LHCN-M2 (cell line): ENCODE results near the gene PLD5. TPM values are rescaled to one million over a fixed set of nuclear protein-coding genes. Genes with fewer than 3 reads are reported as not detected.
"Not testable (repeated sequence)": the region's sequence is repeated elsewhere in the genome, so short reads cannot be mapped to it uniquely, and the experiment has no call there.

Source experiments
- DNase-seq: peaks from one replicate; pipeline ENCODE4 v3.0.0-alpha.2; 2012; ENCODE audit warnings: low read depth
- total RNA-seq: library from RNA; depleted of rRNA; stranded (reverse); fragments of >200 nt; gene quantifications from 2 replicates; pipeline ENCODE4 v1.2.3, GENCODE V29; 2014

Gene PLD5
- total RNA-seq, 1 experiment from 2014 or later, result 0.11 TPM

DNA sequence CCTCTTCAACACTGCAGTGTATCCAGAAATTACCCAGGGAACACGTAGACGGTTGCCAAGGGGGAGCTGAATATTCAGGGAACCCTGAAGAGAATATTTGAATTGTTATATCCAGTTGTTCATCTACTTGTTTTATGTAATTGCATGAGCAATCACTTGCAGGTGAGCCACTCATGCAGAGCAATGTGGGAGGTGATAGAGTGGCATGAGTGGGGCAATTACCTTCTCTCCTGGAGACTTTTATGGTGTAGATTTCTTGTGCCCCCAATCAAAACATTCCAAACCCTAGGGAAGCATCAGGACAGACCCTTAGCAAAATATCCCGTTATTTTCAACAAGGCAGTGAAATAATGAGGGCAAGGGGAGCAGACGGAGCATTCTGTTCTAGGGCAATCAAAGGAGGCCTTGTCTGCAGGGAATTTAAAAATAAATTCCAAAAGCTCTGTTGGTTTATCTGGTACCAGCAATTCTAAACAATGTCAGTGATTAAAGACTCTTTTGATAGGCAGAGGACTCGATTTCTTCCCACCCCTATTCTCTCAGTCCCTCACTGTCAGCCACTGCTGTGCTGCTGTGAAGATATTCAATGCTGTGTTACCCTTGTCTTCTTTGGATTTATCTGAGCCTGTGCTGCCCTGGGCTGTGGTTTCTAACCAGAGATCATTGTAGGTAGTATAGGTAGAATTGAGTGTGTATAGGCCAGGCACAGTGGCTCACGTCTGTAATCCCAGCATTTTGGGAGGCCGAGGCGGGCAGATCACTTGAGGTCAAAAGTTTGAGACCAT is 345.4 kb downstream of the PLD5 start:
- DNase-seq, result no peak

DNA sequence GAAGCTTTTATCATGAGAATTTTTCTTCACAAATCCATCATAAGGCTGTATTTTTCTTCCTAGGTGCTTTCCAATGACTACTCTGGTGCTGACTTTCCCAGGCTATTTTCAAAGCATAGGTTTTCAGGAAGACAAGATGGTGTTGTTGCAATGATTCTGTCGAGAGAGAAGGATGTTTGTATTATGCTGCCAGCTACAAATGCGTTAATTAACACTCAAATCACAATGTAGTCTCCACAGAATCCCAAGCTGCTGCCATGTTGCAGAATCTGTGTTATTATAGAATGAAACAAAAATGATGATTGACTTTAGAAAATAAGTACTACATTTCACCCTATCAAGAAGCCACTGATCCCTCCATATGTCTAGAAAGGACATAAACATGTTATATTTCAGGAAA is 346.1 kb downstream of the PLD5 start:
- DNase-seq, result no peak

DNA sequence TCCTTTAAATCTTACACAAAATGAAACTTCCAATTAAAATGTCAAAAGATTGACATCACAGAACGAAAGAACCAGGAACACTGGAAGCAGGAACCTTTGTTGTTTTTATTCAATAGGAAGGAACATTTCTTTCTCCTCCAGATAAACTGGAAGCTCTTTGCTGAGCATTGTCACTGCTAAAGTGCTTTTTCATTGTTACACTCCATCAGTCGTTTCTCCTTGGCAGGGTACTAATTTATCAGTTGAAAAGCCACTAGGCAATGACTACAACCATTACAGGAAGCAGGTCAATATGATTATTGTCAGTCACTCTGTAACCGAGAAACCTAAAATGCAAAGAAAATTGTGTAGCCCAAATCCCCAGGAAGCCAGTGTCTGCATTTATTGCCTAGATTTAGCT is 362.4 kb downstream of the PLD5 start:
- no peak for DNase-seq

DNA sequence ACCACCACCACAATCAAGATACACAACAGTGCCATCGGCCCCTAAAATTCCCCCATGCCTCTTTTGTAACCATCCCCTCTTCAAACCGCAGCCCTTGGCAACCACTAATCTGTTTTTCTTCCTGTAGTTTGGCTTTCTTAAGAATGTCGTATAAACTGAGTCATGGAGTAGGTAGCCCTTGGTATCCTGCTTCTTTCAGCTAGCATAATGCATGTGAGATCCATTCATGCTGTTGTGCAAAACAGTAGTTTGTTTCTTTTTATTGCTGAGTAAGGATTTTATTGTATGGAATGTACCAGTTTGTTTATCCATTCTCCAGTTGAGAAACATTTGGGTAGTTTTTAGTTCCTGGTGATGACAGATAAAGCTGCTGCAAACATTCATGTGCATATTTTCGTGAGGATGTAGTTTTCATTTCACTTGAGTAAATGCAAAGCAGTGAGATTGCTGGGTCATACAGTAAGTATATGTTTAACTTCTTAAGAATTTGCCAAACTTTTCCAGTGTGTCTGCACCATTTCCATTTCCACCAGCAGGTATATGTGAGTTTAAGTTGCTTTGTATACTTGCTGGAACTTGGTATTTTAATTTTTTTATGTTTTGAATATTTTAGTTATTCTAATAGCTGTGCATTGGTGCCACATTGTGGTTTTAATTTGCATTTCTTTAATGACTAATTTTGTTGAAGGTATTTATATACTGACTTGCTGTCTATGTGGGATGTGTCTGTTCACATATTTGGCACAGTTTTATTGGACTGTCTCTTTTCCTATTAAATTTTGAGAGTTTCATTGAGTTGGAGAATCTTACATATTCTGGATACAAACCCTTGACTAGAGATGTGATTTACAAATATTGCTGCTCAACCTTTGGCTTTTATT is 377.2 kb downstream of the PLD5 start:
- peak; percentile 56 for DNase-seq

DNA sequence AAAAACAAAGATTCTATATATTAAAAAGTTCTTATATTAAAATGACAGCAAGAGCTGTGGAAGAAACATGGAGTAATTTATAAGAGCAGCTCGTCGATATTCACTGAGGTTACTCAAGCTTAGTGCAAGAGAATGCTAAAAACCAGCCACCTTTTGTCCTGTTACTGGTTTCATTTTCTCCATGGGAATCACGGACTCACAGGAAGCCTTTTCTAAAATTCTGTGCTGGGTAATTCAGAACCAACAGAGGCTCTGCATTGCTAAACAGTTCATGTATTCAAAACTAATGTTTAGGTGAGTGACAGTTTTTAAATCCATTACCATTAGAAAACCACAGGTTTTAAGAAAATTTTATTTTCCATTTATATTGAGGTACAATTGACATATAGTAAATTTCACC is 377.8 kb downstream of the PLD5 start:
- DNase-seq, result peak; percentile 13

DNA sequence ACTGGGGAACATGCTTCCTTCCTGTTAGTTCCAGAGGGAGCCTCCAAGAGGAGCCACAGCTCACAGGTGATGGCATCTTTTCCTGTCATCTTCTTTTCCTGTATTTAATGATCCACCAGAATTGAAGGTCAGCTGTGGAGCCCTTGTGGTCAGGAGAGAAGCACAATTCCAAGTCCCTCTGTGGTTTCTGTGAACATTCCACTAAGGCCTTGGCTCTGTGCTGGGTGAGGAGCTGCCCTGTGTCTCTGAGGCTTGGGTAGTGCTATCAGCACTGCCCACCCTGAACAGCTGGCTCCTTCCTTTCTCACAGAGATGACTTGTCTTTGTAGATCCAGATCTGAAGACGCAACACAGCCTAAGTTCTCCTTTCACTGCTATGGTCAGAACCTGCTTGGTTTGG is 383.7 kb downstream of the PLD5 start:
- DNase-seq, result peak; percentile 37

DNA sequence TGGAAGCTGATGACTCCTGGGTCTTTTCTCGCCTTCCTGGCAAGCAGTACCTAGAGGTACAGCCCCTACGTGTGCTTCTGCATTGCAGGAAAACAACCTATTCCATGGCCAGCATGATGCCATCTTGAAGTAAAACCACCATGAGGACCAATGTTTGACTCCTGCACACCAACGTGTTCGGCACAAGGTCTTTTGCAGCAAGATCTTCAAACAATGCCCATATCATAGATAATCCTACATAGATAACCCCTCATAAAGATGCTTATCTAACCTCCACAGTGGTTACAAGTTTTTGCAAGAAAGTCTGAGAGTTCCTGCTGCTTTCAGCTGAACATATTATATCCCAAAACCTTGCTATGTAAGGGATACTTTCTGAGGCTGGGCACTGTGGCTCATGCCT is 384.5 kb downstream of the PLD5 start:
- no peak for DNase-seq

DNA sequence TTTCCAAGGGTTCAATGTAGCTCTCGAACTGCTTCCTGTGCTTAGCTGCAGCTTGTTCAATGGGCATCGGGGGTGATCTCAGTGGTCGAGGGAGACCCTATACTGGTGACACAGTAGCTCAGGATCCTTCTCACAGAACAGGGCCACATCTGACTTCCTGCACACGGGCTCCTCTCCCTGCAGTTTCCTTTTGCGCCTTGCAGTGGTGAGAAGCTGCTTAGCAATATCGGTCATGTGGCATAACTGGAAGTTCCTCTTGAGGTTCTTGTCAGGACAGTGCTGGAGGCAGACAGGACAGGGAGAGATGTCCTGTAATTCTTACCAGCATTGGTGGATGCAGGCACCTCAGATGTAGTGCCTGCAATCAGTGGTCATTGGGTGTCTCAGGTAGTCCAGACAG is 385.1 kb downstream of the PLD5 start:
- DNase-seq, result no peak

DNA sequence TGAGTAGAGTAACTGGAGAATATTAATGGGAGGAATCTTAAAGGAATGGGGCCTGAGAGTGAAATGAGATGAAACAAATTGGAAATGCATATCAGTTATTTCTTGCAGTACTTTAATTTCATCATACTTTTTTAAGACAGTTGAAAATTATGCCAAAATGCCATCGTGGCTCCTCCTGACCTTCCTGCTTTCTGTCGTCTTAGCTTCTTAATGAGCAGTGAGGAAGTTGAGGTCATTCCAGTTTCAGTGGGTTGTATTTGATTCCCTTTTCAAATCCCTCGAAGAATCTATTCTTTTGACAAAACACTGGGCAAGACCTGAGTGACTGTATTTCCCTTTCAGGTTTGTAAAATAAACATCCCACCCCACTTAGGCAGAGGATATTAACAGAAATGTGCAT is 390.7 kb downstream of the PLD5 start:
- DNase-seq, result no peak

DNA sequence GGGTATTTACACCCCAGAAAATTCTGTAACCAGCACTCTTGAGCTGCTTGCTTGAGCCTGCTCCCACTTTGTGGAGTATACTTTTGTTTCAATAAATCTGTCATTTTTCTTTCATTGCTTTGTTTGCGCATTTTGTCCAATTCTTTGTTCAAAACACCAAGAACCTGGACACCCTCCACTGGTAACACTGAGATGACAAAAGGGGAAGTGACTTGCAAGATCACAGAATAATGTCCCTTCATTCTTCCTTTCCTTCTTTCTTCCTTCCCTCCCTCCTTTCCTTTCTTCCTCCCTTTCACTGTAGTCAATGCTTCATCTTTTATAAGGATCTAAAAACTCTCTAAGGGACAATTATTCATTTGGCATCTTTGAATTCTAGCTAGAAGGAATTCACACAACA is 391.1 kb downstream of the PLD5 start:
- no peak for DNase-seq

DNA sequence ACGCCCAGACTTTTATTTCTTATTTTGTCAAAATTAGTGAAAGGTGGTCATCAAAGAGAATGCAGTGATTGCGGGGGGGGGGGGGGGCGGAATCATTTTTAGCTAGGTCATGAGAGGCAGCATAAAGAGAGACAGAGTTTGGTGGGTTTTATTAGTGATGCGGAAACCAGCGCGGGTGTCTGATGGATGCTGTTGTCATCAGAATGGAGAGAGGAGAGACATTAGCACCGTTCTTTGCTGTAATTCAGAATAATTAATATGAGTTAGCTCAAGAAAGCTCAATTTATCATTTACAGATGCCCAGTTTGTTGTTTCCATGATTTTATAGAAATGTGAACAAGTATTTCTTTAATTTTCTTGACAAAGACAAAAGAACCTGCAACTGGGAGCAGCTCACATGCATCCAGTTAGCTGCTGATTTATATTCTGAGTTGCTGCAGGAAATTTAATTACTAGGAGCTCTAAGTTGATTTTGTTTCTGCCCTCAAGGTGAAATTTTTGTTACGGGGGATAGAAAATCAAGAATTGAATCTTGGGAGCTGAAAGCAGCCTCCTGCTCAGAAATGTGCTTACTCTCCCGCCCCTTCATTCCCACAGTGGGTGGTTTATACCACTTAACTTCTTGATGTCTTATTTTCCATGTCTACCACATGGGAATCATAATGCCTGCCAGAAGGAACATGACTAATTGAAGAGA is 392.2 kb downstream of the PLD5 start:
- no peak for DNase-seq

DNA sequence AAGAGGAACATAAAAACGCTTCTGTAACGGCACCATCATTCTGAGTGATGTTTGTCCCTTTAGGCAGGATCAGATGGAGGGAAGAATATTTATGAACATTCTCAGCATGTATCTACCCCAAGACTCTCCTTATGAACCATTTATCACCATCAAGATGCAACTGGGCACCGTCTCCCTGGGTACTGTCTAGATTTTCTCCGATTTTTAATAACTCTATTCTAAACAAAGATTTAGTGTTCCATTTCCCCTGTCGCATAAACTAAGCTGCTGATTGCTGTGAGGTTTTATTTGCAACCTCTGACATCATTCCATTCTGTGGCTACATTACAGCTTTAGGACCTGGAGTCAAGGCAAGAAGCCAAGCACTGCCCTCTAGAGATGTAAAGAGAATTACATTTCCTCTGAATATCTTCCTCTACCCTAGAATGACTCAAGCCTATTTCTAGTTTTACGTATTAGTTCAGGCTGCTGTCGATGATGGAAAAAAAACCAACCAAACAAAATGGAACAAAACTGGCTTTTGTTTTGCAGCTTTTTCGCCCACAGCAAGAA is 395.5 kb downstream of the PLD5 start:
- peak; percentile 23 for DNase-seq

DNA sequence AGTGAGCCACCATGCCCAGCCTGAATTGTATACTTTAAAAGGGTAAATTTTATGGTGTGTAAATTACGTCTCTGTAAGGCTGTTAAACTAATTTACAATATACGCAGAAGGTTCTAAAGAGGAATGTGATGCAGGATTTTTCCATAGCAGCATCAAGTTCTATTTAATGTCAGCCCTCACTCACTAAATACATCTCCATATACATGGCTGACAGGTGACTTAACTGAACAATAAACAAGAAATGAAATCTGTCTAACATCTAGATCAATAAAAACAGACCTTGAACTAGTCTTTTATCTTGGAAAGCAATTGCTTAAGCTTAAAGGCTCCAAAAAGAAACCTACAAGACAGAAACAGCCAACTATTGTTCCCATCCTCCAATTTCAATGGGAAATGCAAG is 404.1 kb downstream of the PLD5 start:
- no peak for DNase-seq

DNA sequence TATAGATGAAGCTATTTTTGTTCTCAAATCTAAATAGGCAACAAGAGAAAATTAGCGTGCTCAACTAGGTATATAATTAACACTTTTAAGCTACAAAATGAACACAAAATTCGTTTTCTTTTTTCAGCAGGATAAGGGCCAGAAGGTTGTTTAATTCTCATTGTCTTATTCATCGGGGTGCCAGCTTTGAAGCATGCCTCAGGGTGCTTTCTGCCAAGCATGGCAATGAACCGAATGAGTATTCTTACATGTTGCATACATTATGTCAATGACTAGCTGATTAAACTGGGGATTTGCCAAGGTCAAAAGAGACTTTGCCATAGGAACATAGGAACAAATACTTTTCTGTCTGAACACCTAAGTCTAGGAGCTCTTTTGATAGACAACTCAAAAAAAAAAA is 423.6 kb downstream of the PLD5 start:
- no peak for DNase-seq

DNA sequence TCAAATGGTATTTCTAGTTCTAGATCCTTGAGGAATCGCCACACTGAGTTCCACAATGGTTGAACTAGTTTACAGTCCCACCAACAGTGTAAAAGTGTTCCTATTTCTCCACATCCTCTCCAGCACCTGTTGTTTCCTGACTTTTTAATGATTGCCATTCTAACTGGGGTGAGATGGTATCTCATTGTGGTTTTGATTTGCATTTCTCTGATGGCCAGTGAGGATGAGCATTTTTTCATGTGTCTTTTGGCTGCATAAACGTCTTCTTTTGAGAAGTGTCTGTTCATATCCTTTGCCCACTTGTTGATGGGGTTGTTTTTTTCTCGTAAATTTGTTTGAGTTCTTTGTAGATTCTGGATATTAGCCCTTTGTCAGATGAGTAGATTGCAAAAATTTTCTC is 427.2 kb downstream of the PLD5 start:
- DNase-seq, result not testable (repeated sequence)

DNA sequence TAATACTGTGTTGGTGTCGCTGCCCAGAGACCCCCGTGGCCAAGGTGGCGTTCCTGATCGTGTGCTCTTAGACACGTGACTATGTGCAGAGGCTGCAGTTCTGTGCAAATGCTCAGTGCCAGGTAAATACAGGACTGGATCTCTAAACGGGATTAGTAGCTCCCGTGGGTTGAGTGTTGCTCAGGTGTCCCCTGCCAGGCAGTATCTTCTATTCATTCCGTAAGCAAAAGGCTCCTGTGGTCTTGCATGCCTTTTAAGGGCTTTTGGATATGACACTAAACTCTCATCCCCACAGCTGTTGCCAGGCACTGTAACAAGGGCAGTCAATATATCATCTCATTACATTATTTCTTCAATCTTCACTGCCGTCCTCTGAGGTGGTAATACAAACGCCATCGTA is 431.4 kb downstream of the PLD5 start:
- no peak for DNase-seq

DNA sequence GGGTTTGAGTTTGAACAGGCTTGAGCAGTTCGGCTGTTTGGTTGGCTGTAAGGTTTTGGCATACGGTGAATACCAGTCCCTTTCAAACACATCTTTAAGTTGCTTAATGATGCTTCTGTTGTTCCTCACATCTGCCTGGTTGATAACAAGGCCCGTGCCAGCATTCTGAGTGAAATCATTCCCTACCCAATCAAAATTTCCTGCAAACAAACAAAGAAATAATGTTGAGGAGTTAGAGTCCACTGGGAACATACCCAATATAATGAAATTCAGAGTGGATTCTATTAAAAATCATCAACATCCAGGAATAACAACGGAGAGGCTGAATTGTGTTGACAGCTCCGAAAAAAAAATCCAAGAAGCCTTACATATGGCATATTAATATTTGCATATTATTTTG is 434.6 kb downstream of the PLD5 start:
- DNase-seq, result no peak

DNA sequence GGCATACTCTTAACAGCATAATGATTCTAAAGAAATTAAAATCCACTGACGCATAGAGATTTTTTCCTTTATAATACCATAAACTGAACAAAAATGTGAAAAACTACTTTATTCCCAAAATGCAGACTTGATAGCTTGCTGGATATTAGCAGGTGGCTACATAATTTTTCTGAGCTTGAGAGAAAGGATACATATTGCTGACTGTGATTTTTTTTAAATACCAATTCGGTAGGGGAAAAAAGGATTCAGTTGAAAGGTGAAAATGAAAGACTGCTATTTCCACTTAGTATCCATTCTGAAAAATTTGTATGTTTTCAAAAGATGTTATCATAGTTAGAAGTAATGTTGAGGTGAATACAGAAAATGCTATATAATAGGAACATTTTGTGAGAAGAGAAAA is 435.6 kb downstream of the PLD5 start:
- DNase-seq, result no peak

DNA sequence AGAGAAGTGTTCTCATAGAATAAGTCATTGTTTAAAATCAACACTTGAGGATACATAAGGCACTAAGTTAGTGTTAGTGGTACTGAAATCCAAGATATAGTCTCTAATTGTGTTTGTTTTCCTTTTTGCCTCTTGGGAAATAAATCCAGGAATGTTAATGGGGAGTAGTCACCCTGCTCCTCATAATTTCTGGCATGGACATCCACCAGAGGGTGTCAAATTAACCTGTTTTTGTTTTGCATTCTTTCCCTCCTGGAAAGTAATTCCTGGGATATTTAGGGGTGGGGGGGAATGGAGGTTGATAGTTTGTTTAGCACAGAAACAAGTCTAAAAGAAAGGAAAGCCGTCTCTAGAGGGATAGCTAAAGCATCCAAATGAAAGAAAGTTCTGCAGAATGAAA is 437.8 kb downstream of the PLD5 start:
- DNase-seq, result peak; percentile 1

DNA sequence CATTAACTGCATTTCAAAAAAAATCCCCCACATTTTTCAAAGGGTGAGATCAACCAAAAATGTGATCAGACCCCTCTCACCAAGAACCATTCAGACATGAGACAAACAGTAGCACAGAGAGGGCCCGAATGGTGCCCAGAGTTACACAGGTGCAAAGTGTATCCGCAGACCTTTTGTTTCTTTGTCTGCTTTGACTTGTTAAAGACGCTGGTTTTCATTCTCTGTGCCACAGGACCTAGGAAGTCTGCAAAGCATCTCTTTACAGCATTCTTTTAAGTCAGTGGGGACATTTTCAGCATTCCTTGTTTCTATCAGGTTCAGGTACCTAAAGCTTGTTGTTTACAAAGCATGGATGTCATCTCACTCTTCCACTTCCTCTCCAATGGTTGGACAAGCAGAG is 438.4 kb downstream of the PLD5 start:
- DNase-seq, result no peak

DNA sequence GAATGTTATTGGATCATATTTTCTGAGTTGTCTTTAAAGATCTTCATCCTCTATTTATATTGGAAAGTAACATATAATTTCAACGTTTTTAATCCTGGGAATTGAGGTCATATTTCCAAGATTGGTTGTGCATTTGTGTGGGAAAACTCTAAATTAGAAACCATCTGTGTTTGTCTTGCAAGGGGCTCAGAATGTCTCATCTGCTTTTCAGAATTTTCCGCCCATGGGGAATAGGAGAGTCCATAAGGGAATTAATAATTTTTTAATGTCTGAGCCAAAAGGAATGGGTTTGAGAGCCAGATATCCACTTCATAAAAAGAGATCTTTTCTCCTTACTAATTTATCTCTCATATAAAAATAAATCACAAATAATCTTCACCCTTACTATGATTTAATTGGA is 440.8 kb downstream of the PLD5 start:
- DNase-seq, result no peak

DNA sequence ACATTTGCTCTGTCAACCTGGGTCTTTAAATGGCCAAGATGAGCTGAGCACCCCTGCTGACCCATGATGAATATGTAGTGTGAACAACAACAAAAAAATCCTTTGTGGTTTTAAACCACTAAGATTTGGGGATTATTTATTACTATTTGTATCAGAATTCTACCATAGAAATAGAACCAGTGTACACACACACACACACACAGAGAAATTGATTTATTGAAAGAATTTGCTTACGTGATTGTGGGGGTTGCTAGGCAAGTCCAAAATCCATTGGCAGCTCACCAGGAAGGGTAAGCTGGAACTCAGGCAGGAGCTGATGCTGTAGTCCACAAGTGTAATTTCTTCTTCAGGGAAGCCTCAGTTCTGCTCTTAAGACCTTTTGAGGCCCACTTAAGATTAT is 443.1 kb downstream of the PLD5 start:
- DNase-seq, result peak; percentile 43
